ENCODE data around the gene FRMPD2.
"Not testable (repeated sequence)": the region's sequence is repeated elsewhere in the genome, so short reads cannot be mapped to it uniquely, and the experiment has no call there.

The FRMPD2 gene

GRCh38 chr10:48197236-48197899, 77.1 kb downstream of the FRMPD2 start:
- no peak for DNase-seq

- DNase-seq: no peak
These were observed 78.7 kb downstream of the FRMPD2 start for GRCh38 chr10:48195803-48196202.

GRCh38 chr10:48194830-48195229, 79.7 kb downstream of the FRMPD2 start:
- no peak for DNase-seq

- no peak for DNase-seq
These were observed 80.9 kb downstream of the FRMPD2 start for GRCh38 chr10:48193556-48193955.

- DNase-seq: no peak
These were observed 81.5 kb downstream of the FRMPD2 start for GRCh38 chr10:48192881-48193450.

GRCh38 chr10:48187713-48188485, 86.6 kb downstream of the FRMPD2 start:
- DNase-seq: no peak

- DNase-seq: no peak
These were observed 87.4 kb downstream of the FRMPD2 start for GRCh38 chr10:48187126-48187525.

- DNase-seq: not testable (repeated sequence)
These were observed 88.2 kb downstream of the FRMPD2 start for GRCh38 chr10:48186264-48186804.

- no peak for DNase-seq
These were observed 90.3 kb downstream of the FRMPD2 start for GRCh38 chr10:48184224-48184623.

- not testable (repeated sequence) for DNase-seq
These were observed 101.8 kb downstream of the FRMPD2 start for GRCh38 chr10:48172715-48173114.

- not testable (repeated sequence) for DNase-seq
These were observed 113.8 kb downstream of the FRMPD2 start for GRCh38 chr10:48160670-48161069.

- DNase-seq: not testable (repeated sequence)
These were observed 114.3 kb downstream of the FRMPD2 start for GRCh38 chr10:48160163-48160562.

- not testable (repeated sequence) for DNase-seq
These were observed 120.0 kb downstream of the FRMPD2 start for GRCh38 chr10:48154211-48155140.

GRCh38 chr10:48147643-48148042, 126.9 kb downstream of the FRMPD2 start:
- not testable (repeated sequence) for DNase-seq

GRCh38 chr10:48143721-48144642, 130.5 kb downstream of the FRMPD2 start:
- DNase-seq: not testable (repeated sequence)

- DNase-seq: not testable (repeated sequence)
These were observed 133.5 kb downstream of the FRMPD2 start for GRCh38 chr10:48140949-48141348.

- not testable (repeated sequence) for DNase-seq
These were observed 134.3 kb downstream of the FRMPD2 start for GRCh38 chr10:48139953-48140850.

- DNase-seq: not testable (repeated sequence)
These were observed 145.5 kb downstream of the FRMPD2 start for GRCh38 chr10:48128954-48129353.

- not testable (repeated sequence) for DNase-seq
These were observed 148.2 kb downstream of the FRMPD2 start for GRCh38 chr10:48126251-48126650.

- DNase-seq: not testable (repeated sequence)
These were observed 148.9 kb downstream of the FRMPD2 start for GRCh38 chr10:48125631-48126030.

Measured in CD4-positive, alpha-beta T cell treated with Interleukin-10 for 1 hour (primary cell).